Amniotic stem cell (primary cell): ENCODE measurements around the gene TRAPPC6A.
"Not testable (repeated sequence)": the region's sequence is repeated elsewhere in the genome, so short reads cannot be mapped to it uniquely, and the experiment has no call there.

Experiments used
- DNase-seq: peaks from one replicate; lab custom pipeline; 2025; lab: John Stamatoyannopoulos, UW

Gene TRAPPC6A

DNA sequence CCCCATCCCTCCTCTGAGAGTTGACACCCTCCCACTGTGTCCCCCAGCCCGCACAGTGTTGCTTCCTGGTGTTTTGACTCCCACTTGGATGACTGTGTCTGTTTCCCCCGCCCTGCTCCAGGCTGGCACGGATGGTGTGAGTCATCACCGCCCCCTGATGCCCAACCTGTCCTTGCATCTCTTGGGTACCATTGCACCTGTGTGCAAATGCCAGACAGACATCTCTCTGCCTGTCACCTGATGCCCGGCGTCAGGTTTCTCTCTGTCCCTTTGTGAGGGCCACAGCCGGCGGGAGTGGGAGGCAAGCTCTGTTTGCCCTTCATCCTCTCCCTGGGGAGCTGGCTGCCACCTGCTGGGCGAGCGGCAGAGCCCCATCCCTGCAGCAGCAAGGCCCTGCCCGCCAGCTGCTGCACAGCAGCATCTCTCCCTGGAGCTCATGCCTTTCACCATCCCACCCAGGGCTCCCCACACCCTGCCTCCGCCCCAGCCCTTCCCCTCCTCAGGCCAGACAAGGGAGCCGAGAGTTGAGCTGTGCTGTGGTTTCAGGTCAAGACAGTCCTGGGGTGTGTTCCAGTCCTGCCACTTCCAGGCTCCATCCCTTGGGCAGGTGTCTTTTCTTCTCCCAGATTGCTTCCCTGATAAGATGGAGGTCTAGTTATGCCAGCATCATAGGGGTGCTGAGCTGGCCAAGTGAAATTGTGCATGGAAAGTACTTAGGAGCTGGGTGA is 47.0 kb downstream of the TRAPPC6A start:
- DNase-seq: no peak

DNA sequence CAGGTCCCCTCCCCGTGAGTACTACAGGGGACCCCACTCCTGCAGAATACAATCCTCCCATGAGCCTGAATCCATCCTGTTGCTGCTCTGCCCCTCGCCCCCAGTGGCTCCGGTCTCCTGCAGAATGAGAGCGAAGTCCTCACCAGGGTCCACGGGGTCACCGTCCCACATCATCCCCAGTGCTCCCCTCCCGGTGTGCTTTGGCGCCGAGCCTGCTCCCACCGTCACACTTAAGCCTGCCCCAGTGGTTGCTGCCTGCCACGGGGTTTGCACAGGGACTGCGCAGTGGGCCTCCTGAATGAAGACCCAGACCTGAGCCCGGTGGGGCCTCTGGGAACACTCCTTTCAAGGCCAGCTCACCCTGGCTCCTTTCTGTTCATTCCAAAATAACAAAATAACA is 47.8 kb downstream of the TRAPPC6A start:
- DNase-seq: no peak

DNA sequence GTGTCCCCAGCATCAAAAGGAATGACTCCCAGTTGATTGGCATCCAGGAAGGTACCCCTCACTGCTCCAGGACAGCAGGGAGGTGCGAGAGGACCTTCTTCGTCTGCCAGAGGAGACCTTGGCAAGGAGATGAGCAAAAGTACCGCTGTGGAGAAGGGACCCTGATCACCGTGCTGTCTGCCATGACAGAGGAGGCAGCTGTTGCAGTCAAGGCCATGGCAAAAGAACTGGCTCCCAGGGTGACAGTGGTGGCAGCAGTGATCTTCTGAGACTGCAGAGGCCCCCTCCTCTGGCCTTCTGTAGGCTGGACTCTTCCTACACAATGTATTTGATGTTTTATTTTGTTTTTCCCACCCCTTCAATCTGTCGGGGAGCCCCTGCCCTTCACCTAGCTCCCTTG is 49.2 kb downstream of the TRAPPC6A start:
- no peak for DNase-seq

DNA sequence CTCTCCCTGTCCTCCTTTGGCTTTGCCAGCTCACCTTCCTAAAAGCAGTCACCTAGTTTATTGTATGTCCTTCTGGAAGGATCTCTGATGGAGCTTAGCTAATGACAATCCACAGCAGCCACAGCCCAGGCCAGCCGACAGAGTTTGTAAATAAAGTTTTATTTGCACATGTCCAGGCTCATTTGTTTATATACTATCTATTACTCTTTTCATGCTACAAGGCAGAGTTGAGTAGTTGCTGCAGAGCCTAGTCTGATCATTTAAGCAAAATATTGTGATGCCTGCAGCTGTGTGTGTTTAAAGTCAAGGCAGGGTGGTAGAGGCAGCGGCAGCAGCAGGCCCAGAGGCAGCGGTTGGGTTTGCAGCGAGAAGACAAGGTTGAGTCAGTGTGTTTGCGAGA is 49.9 kb downstream of the TRAPPC6A start:
- DNase-seq: no peak

DNA sequence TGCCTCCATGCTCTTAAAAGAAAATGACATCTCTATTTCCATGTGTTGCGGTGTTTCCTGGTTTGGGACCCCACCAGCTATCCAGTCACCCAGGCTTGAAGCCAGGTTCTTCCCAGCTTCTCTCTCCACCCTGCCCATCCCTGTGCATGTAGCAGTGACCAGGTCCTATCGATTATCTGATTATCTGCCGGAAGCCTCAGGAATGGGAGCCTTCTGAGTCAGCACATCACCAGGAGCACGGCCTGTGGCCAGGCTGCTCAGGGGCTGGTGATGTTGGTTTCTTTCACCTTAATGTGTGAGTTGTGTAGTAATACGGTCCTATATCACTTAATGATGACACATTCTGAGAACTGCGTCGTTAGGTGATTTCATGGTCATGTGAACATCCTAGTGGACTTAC is 51.4 kb downstream of the TRAPPC6A start:
- no peak for DNase-seq

DNA sequence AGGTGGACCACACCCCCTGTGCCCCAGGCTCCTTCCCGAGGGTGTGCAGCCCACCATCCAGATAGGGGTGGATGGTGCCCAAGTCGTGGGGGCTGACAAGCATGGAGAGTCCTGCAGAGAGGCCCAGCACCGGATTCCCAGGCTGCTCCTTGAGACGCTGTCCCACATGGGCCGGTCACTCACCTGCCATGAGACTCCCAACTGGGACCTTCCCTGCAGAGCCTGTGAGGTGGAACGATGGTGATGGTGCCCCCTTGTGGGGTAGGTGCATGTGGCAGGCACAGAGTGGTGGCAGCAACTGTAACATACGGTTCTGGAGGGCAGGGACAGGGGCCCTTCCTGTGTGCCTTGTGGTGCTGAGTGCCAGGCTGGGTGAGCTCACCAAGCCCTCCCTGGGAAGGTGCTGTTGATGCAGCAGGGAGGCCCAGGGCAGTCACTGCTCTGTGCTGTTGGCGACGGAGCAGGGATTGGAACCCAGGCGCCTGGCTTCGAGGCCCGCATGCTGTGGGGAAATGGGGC is 52.0 kb downstream of the TRAPPC6A start:
- DNase-seq: no peak

DNA sequence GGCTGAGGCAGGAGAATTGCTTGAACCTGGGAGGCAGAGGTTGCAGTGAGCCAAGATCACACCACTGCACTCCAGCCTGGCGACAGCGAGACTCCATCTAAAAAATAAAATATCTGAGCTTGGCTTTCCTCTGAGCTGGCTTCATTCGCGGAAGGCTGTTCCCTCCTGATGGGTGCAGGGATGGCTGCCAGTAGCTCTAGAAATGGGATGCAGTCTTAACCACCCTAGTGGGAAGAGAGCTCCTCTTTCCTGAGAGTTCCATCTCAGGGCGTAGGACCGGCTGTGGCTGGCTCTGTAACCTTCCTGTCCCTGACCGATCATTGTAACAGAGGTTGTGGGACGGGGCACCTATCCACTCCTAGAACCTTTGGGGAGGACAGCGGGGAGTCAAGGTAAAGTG is 52.7 kb downstream of the TRAPPC6A start:
- no peak for DNase-seq

DNA sequence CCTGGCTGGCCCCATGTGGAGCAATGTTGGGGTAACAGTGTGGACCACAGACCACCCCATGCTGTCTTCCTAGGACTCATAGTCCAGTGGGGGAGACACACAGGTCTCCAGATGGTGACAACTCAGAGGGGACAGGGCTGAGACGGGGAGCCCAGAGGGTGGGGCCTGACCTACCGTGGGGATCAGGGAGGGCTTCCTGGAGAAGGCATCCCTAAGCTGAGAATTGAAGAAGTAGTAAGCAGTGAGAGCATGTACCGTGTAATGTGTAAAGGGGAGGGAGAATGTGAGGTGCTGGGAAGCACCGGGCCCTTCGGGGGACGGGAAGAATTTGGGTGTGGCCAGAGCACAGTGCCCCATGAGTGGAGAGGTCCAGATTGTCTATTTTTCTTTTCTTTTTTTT is 54.0 kb downstream of the TRAPPC6A start:
- no peak for DNase-seq

DNA sequence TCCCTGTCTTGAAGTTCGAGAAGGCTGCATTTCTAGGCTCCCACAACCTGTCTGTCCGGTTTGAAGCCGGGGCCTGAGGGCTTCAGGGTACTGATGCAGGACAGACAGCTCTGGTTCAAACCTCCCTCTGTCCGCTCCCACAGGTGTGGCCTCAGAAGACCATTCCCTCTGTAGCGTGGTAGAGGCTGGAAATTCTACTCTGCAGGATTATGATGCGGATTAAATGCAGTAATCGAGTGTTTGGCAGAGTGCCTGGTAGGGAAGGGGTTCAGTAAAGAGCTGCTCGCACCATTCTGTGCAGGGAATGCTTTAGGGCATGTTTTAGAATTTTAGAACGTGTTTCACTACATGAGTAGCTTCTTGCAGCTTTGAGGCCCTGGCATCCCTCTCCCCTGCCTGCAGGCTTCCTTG is 54.6 kb downstream of the TRAPPC6A start:
- no peak for DNase-seq

DNA sequence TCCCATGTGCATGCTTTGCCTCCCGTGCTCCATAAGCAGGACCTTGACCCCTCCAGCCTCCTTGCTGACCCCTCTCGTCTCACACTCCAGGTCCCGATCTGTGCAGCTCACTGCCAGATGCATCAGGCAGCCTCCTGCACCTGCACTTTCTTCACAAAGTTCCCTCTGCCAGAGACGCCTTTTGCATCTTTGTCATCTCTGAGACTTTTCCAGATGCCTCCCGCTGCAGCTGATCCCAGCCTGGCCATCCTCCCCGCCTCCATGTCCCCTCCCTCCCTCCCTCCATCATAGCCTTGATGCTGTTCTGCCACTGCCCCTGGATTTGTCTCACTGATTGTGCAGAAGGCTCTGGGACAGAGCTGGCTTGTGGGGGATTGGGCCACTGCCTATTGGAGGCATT is 55.2 kb downstream of the TRAPPC6A start:
- no peak for DNase-seq

DNA sequence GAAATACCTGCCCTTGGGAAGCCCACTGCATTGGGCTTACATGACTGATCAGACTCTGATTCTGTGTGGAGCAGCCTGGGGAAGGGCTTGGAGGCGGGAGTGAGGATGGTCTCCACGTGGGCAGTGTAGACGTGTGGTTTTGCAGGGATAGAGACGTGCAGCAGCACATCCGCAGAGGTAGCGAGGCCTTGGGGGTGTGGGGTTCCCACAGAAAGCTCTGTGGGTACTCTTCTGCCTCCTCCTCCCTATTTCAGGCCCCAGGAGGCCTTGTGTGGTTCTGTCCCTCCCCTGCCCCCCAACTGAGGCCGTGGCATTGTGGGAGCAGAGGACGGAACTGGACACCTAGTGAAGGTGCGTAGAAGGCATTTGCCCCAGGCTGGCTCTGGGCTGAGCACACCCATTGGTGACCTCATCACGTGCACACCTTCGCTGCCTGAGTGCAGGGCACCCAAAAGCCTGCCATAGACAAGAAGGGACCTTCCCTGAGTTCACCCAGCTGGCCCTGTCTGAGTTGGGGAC is 56.2 kb downstream of the TRAPPC6A start:
- no peak for DNase-seq

DNA sequence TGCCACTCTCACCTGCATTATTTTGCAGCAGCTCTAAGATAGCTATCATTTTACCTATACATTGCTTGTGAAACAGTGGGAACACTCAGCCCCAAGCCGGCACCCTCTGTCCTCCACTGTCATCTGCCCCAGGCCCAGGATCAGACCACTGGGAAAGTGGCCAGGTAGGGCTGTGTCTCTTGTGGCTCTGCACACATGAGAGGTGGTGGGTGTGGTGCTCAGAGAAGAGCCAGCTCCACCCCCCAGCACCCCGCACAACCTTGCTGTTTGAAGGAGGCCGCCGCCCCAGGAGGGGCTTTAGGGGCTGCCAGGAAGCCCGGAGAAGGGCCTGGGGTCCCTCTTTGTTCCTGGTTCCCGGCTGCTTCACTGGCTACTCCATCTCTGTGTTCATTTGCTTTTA is 58.5 kb downstream of the TRAPPC6A start:
- DNase-seq: no peak

DNA sequence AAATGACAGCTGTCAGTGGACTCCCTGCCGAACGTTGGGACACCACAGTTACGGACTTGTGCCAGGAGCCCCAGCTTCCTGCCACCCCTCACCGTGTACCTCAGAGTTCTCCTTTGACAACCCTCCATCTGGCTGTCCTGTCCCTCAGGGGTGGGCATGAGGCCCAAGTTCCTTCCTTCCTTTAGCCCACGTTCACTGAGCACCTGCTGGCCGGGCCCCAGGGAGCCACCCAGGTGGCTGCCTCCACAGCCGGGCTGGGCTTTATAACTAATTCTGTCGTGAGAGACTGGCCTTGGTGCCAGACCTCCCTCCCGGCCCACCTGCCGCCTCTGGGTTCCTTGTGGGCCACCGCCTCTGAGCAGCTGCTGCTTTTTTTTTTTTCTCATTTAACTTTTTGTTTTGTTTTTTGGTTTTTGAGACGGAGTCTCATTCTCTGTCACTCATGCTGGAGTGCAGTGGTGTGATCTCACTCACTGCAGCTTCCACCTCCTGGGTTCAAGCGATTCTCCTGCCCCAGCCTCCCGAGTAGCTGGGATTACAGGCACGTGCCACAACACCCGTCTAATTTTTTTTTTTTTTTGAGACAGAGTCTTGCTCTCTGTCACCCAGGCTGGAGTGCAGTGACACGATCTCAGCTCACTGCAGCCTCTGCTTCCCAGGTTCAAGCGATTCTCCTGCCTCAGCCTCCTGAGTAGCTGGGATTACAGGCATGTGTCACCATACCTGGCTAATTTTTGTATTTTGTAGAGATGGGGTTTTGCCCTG is 59.3 kb downstream of the TRAPPC6A start:
- not testable (repeated sequence) for DNase-seq

DNA sequence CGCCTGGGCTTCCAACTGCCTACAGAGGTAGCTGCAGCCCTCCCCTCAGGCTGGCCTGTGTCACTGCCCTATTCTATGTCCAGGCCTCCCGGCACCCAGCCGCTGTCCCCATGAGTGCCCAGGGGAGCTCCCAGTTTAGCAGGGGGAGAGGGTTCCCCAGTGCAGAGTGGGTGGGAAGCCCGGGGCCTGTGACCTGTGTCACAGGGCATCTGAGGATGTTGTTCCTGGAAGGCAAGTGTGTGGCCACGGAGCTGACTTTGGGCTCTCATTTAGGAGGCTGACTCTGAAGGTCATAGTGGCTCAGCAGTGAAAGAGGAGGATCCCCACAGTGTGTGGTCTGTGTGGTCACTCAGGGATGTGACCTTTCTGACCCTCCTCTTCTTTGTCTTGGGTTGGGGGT is 59.9 kb downstream of the TRAPPC6A start:
- no peak for DNase-seq

DNA sequence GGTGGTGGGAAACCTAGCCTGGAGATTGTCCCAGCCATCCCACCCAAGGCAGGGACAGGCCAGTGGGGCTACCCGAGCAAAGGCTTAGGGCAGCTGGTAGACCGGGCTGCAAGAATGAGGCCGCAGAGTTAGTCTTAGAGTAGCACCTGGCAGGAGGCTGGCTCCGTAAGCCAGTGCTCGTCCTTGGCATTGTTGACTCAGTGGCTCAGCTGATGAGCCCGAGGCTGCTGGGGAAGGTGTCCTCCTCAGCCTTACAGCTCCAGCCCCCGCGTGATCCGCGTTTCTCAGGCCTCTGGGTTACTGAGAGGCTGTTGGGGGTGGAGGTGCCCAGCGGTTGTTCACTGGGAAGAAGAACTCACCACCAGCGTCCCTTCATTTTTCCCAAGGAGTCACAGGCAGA is 60.4 kb downstream of the TRAPPC6A start:
- no peak for DNase-seq

DNA sequence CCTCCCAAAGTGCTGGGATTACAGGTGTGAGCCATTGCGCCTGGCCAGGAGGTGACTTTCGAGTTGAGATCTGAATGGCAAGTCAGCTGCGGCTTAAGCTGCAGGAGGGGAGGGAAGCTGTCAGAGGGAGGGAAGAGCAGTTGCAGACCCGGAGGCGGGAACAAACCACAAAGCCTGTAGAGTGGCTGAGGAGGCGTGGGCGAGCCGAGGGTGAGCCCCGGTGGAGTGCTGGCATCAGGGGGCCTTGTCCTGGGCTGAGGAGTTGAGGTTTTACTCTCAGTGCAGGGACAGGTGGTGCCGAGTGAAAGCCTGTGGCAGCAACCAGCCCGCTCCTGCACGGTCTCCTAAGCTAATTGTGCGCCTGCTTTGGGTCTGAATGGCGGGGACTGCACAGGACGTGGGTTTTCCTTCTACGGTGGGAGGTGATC is 60.9 kb downstream of the TRAPPC6A start:
- no peak for DNase-seq

DNA sequence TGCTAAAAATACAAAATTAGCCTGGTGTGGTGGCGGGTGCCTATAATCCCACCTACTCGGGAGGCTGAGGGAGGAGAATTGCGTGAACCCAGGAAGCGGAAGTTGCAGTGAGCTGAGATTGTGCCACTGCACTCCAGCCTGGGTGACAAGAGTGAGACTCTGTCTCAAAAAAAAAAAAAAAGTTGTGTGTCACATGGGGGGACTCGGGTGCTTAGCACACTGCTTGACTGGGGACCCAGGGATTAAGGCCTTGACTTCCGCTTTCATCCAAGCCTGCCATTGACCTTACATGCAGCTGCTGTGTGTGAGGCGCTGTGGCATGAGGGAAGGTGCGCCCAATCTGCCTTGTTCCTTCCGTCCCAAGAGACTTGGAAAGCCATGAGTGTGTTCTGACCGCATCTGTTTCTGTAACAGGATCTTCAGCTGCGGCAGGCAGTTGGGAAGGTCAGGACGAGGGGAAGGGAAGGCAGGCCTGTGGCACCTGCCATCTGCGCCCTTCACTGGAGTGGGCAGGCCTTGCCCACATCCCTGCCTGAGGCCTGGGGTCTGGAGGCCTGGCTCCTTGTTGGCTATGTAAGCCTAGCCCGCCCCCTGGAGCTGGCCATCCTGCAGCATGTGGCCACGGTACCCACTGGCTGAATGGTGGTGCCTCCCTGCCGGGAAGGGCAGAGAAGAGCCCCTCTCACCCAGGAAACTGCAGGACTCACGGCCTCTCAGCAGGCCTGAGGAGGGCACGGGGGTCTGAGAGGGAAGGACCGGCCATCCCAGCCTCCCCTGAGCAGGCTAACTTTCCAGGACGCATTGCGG is 62.0 kb downstream of the TRAPPC6A start:
- no peak for DNase-seq

DNA sequence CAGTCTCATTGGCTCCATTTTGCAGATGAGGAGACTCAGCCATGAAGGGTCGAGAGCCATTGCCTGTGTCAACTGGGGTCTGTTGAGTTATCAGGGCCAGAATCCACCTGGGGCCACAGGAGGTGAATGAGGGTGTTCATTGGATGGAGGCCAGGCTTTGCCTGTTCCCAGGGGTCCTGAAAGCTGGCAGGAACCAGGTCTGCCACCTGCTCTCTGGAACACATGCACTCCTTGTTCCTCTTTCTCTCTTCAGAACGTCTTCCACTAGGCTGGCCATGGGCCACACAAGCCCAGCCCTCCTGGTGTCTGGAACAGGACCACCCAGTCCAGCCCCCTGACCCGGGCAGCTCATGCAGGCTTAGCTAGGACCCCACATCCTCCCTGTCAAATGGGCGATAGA is 63.9 kb downstream of the TRAPPC6A start:
- no peak for DNase-seq

DNA sequence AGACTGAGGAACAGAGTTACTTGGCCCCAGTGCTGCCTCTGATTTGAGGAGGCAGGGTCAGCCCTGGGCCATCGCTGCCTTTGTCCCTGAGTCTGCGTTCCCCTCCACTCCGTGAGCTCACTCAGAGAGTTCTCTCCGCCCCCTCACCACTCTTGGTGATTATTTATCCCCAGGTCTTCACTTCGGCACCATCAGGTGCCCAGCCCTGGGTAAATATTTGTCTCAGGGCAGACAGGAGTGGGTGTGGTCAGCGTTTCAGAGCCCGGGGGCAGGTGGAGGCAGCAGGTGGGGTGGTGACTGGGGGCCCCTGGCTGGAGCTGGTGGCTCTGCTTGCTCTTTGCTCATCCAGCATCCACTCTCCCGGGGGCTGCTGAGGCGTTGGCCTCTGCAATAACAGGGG is 64.4 kb downstream of the TRAPPC6A start:
- no peak for DNase-seq
